Measurements from ENCODE around the gene IQCH.

DNA sequence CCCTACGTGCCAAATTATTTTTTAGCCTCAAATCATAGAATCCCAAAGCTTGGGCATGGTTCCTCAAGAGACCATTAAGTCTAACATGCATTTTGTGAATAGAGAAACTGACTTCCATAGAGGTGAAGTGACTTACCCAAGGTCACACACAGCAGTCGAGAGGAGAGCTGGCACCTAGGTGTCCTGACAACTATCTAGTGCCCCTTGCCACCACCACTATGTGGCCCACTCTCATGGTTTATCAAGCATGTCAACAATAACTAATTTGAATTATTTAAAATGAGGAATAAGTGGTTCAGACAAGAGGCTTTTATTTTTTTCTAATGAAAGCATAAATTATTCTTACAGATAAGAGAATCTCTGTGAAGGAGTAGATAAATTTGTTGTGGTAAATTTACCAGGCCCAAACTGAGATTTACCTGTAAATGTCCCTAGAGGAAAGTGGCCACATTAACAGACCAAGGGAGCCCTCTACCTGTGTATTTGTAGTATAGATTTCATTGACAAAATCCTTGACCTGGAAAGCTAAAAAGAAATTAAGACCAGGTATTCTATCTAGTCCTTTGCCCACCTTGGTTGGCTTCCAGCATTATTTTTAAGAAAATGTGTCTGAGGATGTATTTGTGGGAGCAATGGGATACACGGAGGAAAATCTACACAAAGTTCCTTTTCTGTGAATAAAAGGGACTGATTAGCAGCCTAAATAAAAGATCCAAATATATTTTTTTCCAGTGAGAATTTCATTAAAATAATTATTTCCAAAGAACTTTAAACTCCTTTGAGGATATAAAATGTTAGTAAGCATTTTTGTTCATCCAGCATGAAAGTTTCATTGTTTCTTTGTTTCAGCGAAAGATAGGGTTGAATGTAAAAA is 49.1 kb downstream of the IQCH start:
- no peak for TF ChIP-seq ZNF274 (IDR thresholded peaks at IDR 0.05; ENCODE audit: low read depth, low read length)
- no peak for TF ChIP-seq SUZ12 (IDR thresholded peaks at IDR 0.05; ENCODE audit: extremely low read depth, insufficient read depth, insufficient read length)

All from NT2/D1 (cell line).